ENCODE data around the gene ELANE. TPM values are rescaled to one million over a fixed set of nuclear protein-coding genes. Genes with fewer than 3 reads are reported as not detected.

The ELANE gene
- total and polyA plus RNA-seq, 5 donors from 2014 or later: not detected

DNA sequence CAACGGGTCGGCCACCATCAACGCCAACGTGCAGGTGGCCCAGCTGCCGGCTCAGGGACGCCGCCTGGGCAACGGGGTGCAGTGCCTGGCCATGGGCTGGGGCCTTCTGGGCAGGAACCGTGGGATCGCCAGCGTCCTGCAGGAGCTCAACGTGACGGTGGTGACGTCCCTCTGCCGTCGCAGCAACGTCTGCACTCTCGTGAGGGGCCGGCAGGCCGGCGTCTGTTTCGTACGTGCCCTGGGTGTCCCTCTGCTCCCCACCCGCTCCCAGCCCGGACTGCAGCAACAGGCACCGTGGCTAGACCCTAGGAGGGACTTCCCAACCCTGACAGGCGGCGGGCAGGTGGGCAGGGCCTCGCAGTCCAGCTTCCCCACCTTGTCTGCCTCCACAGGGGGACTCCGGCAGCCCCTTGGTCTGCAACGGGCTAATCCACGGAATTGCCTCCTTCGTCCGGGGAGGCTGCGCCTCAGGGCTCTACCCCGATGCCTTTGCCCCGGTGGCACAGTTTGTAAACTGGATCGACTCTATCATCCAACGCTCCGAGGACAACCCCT is 3.5 kb downstream of the ELANE start:
- H3K4me3 ChIP-seq (ENCODE audit: low read depth, low read length): no peak overlapping the region
- H3K9me3 Mint-ChIP-seq: peaks cover 0 to 2% (median 0%) of the 10 kb centered on the region in 7 donors
- H3K4me1 Mint-ChIP-seq: peaks cover 0 to 9% (median 2%) of the 10 kb centered on the region in 4 donors
- H3K36me3 Mint-ChIP-seq: no peaks in the 10 kb centered on the region
- ATAC-seq (ENCODE audit: low read depth in 2 of 2): no peak
- H3K36me3 ChIP-seq (ENCODE audit: control insufficient read depth, insufficient read depth, low read length): no peaks in the 10 kb centered on the region
- no peaks in the 10 kb centered on the region for H3K9me3 ChIP-seq (ENCODE audit: control insufficient read depth in 2 of 2, low read length in 2 of 2)
- H3K4me3 Mint-ChIP-seq: no peak overlapping the region
- no peak for DNase-seq
- H3K27me3 ChIP-seq (ENCODE audit: control insufficient read depth, insufficient read depth, low read length): peaks cover 4% of the 10 kb centered on the region
- peaks cover 4% of the 10 kb centered on the region for H3K4me1 ChIP-seq (ENCODE audit: control insufficient read depth, insufficient read depth, low read length, poor library complexity, severe bottlenecking)
- H3K27ac Mint-ChIP-seq: no peak overlapping the region
- no peak overlapping the region for H3K27ac ChIP-seq (ENCODE audit: insufficient read depth, low read length, poor library complexity, severe bottlenecking)
- peaks cover 26% of the 10 kb centered on the region for H3K27me3 Mint-ChIP-seq

DNA sequence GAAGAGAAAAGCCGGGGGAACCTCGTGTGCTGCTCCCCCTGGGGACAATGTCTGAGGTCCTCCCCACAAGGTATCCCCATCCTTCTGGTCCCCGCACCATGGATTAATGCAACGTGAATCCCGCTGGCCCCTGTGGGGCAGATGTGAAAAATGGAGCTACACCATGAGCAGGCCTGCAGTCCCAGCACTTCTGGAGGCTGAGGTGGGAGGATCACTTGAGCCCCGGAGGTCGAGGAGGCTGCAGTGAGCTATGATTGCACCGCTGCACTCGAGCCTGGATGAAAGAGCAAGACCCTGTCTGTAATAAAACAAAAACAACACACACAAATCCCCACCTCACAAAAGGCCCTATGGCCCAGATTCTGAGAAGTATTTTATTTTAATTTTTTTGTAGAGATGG is 6.2 kb downstream of the ELANE start:
- Histone ChIP-seq H3K4me1 (ENCODE audit: control insufficient read depth, insufficient read depth, low read length, poor library complexity, severe bottlenecking) (peaks cover 21% of the 10 kb centered on the region), H3K27ac (ENCODE audit: insufficient read depth, low read length, poor library complexity, severe bottlenecking) (no peak overlapping the region), H3K9me3 (ENCODE audit: control insufficient read depth in 2 of 2, low read length in 2 of 2) (no peaks in the 10 kb centered on the region), H3K27me3 (ENCODE audit: control insufficient read depth, insufficient read depth, low read length) (peaks cover 4% of the 10 kb centered on the region), H3K4me3 (ENCODE audit: low read depth, low read length) (no peak overlapping the region), H3K36me3 (ENCODE audit: control insufficient read depth, insufficient read depth, low read length) (no peaks in the 10 kb centered on the region)
- ATAC-seq (ENCODE audit: low read depth in 2 of 2): no peak
- Mint-ChIP-seq H3K36me3 (no peaks in the 10 kb centered on the region), H3K27me3 (peaks cover 28% of the 10 kb centered on the region), H3K4me1 (peaks cover 0 to 13% (median 6%) of the 10 kb centered on the region in 4 donors), H3K9me3 (peaks cover 0 to 2% (median 0%) of the 10 kb centered on the region in 7 donors), H3K27ac (no peak overlapping the region), H3K4me3 (peak overlapping the region in 1 of 4 donors; percentile 4)
- no peak for DNase-seq

DNA sequence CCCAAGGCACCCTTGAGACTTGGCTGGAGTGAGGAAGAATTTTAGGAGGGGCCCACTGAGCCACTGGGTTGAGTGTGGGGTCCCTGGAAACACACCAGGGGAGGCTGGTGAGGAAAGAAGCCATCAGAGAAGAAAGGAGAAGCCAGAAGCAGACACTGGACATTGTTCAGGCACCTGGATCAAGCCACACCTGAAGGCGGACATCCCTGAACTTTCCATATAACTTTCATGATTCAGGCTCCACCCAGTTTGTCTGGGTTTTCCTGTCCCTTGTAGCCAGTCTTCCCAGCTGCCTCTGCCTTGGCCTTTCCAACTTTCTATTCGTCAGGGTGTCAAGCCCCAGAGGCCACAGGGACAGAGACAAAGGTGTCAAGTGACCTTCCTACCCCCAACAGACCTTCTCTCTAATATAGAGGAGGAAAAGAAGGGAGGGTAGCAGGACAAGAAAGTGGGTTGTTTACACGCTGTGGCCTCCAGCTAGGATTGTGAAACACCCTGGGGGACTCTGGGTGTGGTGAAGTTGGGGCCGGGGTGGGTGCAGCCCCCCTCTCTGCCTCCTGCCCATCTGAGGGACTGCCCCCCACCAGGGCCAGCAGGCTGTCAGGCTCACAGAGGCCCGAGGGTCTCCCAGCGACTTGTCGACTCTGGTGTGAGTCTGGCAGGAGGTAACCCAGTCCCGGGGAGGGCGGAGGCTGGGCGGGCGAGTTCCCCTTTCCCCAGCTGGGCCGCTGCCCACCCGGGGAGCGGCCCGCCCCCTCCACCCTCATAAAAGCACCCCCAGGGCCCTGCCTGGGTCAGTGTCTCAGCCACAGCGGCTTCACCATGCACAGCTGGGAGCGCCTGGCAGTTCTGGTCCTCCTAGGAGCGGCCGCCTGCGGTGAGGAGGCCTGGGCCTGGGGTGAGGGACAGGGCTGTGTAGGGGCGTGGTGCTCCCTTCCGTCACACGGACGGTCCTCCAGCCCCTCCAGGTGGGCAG is 7.1 kb downstream of the ELANE start, which contains the start of gene CFD:
CFD (plus strand) TSS at position 797 of the 976 bp plus-strand sequence; CDS start at position 823, 26 bp downstream.
- H3K36me3 ChIP-seq (ENCODE audit: control insufficient read depth, insufficient read depth, low read length): no peaks in the 10 kb centered on the region
- no peak within 1 kb of the TSS for H3K4me3 ChIP-seq (ENCODE audit: low read depth, low read length)
- no peaks in the 10 kb centered on the region for H3K9me3 ChIP-seq (ENCODE audit: control insufficient read depth in 2 of 2, low read length in 2 of 2)
- peaks cover 30% of the 10 kb centered on the region for H3K4me1 ChIP-seq (ENCODE audit: control insufficient read depth, insufficient read depth, low read length, poor library complexity, severe bottlenecking)
- H3K9me3 Mint-ChIP-seq: peaks cover 0 to 2% (median 0%) of the 10 kb centered on the region in 7 donors
- no peaks in the 10 kb centered on the region for H3K36me3 Mint-ChIP-seq
- DNase-seq (no peak), ATAC-seq (ENCODE audit: low read depth in 2 of 2) (no peak)
- H3K27me3 ChIP-seq (ENCODE audit: control insufficient read depth, insufficient read depth, low read length): peaks cover 4% of the 10 kb centered on the region
- peaks cover 35% of the 10 kb centered on the region for H3K27me3 Mint-ChIP-seq
- no peak within 1 kb of the TSS for H3K27ac Mint-ChIP-seq
- H3K27ac ChIP-seq (ENCODE audit: insufficient read depth, low read length, poor library complexity, severe bottlenecking): no peak within 1 kb of the TSS
- peak within 1 kb of the TSS in 3 of 4 donors; percentile 4 to 21 (median 7) for H3K4me3 Mint-ChIP-seq
- peaks cover 3 to 20% (median 10%) of the 10 kb centered on the region in 4 donors for H3K4me1 Mint-ChIP-seq

DNA sequence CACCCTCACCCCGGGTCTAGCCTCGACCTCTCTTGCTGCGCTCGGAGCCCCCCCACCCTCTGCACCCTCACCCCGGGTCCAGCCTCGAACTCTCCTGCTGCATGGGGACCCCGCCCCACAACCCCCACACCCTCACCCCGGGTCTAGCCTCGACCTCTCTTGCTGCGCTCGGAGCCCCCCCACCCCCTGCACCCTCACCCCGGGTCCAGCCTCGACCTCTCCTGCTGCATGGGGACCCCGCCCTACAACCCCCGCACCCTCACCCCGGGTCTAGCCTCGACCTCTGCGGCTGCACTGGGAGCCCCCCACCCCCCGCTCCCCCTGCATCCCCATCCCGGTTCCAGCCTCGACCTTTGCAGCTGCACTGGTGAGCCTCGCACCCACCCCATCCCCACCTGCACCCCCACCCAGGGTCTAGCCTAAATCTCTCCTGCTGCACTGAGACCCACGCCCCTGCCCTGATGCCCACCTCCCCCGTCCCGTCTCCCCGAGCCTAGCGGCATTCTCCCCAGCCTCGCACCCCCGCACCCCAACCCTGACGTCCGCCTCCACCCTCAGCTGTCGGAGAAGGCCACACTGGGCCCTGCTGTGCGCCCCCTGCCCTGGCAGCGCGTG is 9.1 kb downstream of the ELANE start:
- Histone ChIP-seq H3K9me3 (ENCODE audit: control insufficient read depth in 2 of 2, low read length in 2 of 2) (no peaks in the 10 kb centered on the region), H3K27me3 (ENCODE audit: control insufficient read depth, insufficient read depth, low read length) (peaks cover 4% of the 10 kb centered on the region), H3K4me1 (ENCODE audit: control insufficient read depth, insufficient read depth, low read length, poor library complexity, severe bottlenecking) (peaks cover 30% of the 10 kb centered on the region), H3K36me3 (ENCODE audit: control insufficient read depth, insufficient read depth, low read length) (no peaks in the 10 kb centered on the region), H3K4me3 (ENCODE audit: low read depth, low read length) (no peak overlapping the region), H3K27ac (ENCODE audit: insufficient read depth, low read length, poor library complexity, severe bottlenecking) (no peak overlapping the region)
- Mint-ChIP-seq H3K27me3 (peaks cover 35% of the 10 kb centered on the region), H3K4me1 (peaks cover 3 to 26% (median 13%) of the 10 kb centered on the region in 4 donors), H3K36me3 (no peaks in the 10 kb centered on the region), H3K27ac (no peak overlapping the region), H3K4me3 (no peak overlapping the region), H3K9me3 (peaks cover 0 to 2% (median 0%) of the 10 kb centered on the region in 7 donors)
- ATAC-seq (ENCODE audit: low read depth in 2 of 2) (no peak), DNase-seq (no peak)

DNA sequence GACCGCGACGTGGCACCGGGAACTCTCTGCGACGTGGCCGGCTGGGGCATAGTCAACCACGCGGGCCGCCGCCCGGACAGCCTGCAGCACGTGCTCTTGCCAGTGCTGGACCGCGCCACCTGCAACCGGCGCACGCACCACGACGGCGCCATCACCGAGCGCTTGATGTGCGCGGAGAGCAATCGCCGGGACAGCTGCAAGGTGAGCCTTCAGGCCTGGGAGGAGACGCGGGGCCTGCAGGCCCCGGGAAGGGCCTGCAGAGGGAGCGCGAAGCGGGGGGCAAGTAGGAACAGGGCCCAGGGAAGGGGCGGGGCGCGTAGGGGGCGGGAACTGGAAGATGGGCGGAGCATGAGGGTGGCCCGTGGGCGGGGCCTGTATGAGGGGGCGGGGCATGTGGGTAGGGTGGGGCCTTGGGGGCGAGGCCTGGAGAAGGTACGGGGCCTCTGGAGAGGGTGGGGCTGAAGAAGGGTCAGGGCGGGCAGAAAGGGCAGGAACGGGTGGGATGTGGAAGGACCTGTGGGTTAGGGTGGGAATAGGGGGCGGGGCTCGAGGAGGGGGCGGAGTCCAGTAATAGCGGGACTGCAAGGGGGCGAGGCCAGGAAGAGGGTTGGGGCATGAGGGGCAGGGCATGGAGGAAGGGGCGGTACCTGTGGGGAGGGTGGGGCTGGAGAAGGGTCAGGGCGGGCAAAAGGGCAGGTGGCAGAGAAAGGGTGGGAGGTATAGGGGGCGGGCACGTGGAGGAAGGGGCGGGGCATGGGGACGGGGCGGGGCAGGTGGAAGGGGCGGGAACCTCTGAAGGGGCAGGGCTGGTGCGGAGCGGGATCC is 9.9 kb downstream of the ELANE start:
- H3K36me3 ChIP-seq (ENCODE audit: control insufficient read depth, insufficient read depth, low read length): no peaks in the 10 kb centered on the region

DNA sequence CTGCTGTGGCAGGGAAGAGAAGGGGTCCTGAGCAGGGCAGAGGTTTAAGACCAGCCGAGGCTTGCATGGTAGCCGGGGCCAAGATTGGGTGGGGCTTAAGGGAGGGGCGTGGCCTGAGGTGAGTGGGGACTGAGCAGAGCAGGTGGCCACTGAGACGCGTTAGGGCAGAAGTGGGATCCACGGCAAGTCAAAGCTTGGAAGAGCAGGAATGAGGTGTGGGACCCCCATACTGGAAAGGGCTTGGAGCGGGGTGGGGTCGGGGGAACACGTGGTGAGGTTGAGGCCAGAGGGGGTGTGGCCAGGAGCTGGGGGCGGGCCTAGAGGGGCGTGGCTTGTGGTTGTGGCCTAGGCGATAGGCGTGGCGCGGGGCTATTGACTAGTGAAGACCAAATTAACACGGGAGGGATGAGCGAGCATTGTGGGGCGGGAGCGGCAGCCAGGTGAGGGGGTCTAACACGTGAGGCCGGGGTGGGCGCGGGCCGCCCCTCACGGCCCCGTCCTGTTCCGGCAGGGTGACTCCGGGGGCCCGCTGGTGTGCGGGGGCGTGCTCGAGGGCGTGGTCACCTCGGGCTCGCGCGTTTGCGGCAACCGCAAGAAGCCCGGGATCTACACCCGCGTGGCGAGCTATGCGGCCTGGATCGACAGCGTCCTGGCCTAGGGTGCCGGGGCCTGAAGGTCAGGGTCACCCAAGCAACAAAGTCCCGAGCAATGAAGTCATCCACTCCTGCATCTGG is 10.6 kb downstream of the ELANE start:
- Mint-ChIP-seq H3K4me1 (peaks cover 3 to 28% (median 12%) of the 10 kb centered on the region in 4 donors), H3K36me3 (peaks cover 5% of the 10 kb centered on the region), H3K27ac (peak overlapping the region in 2 of 3 donors; percentile 79 to 89), H3K27me3 (peaks cover 30% of the 10 kb centered on the region), H3K4me3 (peak overlapping the region; percentile 43 to 85 (median 82)), H3K9me3 (peaks cover 0 to 1% (median 0%) of the 10 kb centered on the region in 7 donors)
- Histone ChIP-seq H3K27ac (ENCODE audit: insufficient read depth, low read length, poor library complexity, severe bottlenecking) (no peak overlapping the region), H3K36me3 (ENCODE audit: control insufficient read depth, insufficient read depth, low read length) (no peaks in the 10 kb centered on the region), H3K4me1 (ENCODE audit: control insufficient read depth, insufficient read depth, low read length, poor library complexity, severe bottlenecking) (peaks cover 30% of the 10 kb centered on the region), H3K27me3 (ENCODE audit: control insufficient read depth, insufficient read depth, low read length) (peaks cover 4% of the 10 kb centered on the region), H3K4me3 (ENCODE audit: low read depth, low read length) (no peak overlapping the region), H3K9me3 (ENCODE audit: control insufficient read depth in 2 of 2, low read length in 2 of 2) (no peaks in the 10 kb centered on the region)
- ATAC-seq (ENCODE audit: low read depth in 2 of 2): peak; percentile 52 to 59
- peak; percentile 67 to 82 (median 80) for DNase-seq

More for the DNA sequence above, 9.9 kb downstream of the ELANE start:
- no peaks in the 10 kb centered on the region for H3K9me3 ChIP-seq (ENCODE audit: control insufficient read depth in 2 of 2, low read length in 2 of 2)
- H3K27me3 ChIP-seq (ENCODE audit: control insufficient read depth, insufficient read depth, low read length): peaks cover 4% of the 10 kb centered on the region
- H3K4me3 Mint-ChIP-seq: peak overlapping the region; percentile 43 to 85 (median 82)
- H3K27me3 Mint-ChIP-seq: peaks cover 34% of the 10 kb centered on the region
- peak; percentile 53 to 62 (median 57) for DNase-seq
- H3K4me1 ChIP-seq (ENCODE audit: control insufficient read depth, insufficient read depth, low read length, poor library complexity, severe bottlenecking): peaks cover 30% of the 10 kb centered on the region
- peaks cover 3 to 25% (median 13%) of the 10 kb centered on the region in 4 donors for H3K4me1 Mint-ChIP-seq
- ATAC-seq (ENCODE audit: low read depth in 2 of 2): peak; percentile 25 to 26
- no peak overlapping the region for H3K4me3 ChIP-seq (ENCODE audit: low read depth, low read length)
- H3K9me3 Mint-ChIP-seq: peaks cover 0 to 1% (median 0%) of the 10 kb centered on the region in 7 donors
- peak overlapping the region in 1 of 3 donors; percentile 89 for H3K27ac Mint-ChIP-seq
- H3K27ac ChIP-seq (ENCODE audit: insufficient read depth, low read length, poor library complexity, severe bottlenecking): no peak overlapping the region
- H3K36me3 Mint-ChIP-seq: no peaks in the 10 kb centered on the region

Data from CD4-positive, CD25-positive, alpha-beta regulatory T cell (primary cell).